Testis (tissue), 3 donors: ENCODE data around the gene LHX8. TPM values are rescaled to one million over a fixed set of nuclear protein-coding genes. Genes with fewer than 3 reads are reported as not detected.

ENCODE experiments used
- DNase-seq: peaks from one replicate; pipeline ENCODE4 v3.0.0-alpha.2; 2019
- H3K27ac ChIP-seq, 2 donors: fragments of 200-600 bp; sonication (generic); one replicate each; pipeline ENCODE4 v1.5.1; 2019
- H3K27me3 ChIP-seq: fragments of 200-600 bp; sonication (generic); one replicate; pipeline ENCODE4 v1.5.1; 2019
- H3K36me3 ChIP-seq: fragments of 200-600 bp; sonication (generic); one replicate; pipeline ENCODE4 v1.5.1; 2017; ENCODE audit warnings: low read depth; ENCODE audit errors: missing control alignments
- H3K4me1 ChIP-seq: fragments of 200-600 bp; sonication (generic); one replicate; pipeline ENCODE4 v1.5.1; 2019
- H3K4me3 ChIP-seq, 2 donors: fragments of 200-600 bp; sonication (generic); one replicate each; pipeline ENCODE4 v1.5.1; 2017 to 2019
- H3K9me3 ChIP-seq: fragments of 200-600 bp; sonication (generic); one replicate; pipeline ENCODE4 v1.5.1; 2017
- POLR2A ChIP-seq: fragments of 450-650 bp; IDR thresholded peaks from one replicate; pipeline ENCODE4 v1.6.1; 2017; ENCODE audit warnings: antibody characterized with exemption, mild to moderate bottlenecking, moderate library complexity
- WGBS, 2 donors: methylation state at CpG; one replicate each; pipeline ENCODE4 v1.1.5; 2018; 5-methylcytosine and 5-hydroxymethylcytosine counted together
- intact Hi-C: fragments of 100-400 bp; cut with DNase I; formaldehyde crosslinking; loops from one replicate; pipeline ENCODE4 v1.15.1; 2023; ENCODE audit warnings: low total_unique reads
- polyA plus RNA-seq: library from polyadenylated mRNA; stranded (reverse); fragments of 350-450 nt; fragmentation: Illumina TruSeq; extraction: RNeasy Lipid Tissue Mini Kit (QIAGEN cat#74804); gene quantifications from one replicate; pipeline ENCODE4 v1.2.3, GENCODE V29; 2014; ENCODE audit warnings: low read depth, low replicate concordance; ENCODE audit not compliant: insufficient read depth
- total RNA-seq, 2 donors: library from RNA; depleted of rRNA; stranded (reverse); fragments of >200 nt; gene quantifications; one replicate each; pipeline ENCODE4 v1.2.3, GENCODE V29; 2016
- TF ChIP-seq, protein P1 (sequence below), 3 experiments: fragments of 450-650 bp in 2 of 3; fragments of 200-600 bp in 1 of 3; sonication (generic) in 1 of 3; IDR thresholded peaks; one replicate each; pipeline ENCODE4 v1.5.1; 2016 to 2019; ENCODE audit warnings: antibody characterized with exemption in 3 of 3, mild to moderate bottlenecking in 2 of 3, moderate library complexity in 1 of 3

Gene LHX8
- total and polyA plus RNA-seq, 3 donors from 2014 or later, result 1.4 to 2.9 (median 1.7) TPM

DNA sequence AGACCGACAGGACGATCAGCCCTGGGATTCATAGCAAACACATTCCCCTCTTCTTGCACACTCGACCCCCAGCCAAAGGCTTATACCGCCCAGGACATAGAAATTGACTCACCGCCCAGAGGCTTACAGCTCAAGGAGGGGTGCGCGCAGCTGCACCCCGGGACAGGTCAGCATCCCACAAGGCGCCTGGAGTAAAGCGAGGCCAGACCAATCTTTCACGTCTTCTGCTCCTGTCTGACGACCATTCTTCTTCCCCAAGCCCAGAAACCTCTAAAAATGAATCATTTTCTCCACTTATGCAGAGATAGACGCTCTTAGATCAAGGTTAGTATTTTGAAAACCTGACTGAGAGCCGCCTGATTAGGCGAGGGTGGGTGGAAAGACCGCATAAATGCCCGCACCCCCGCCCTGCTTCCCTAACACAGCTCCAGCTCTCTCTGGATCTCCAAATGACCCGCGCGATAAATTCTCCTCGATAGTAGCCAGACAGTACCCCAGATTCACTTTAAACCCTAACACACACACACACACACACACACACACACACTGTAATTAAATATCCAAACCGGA is 1.9 kb upstream of the LHX8 start:
- 6 to 10% methylated on average over 23 of the region's 23 CpGs for WGBS, 2 donors
- no peaks in the 10 kb centered on the region for H3K4me1 ChIP-seq
- H3K36me3 ChIP-seq, result no peaks in the 10 kb centered on the region
- peaks cover 3% of the 10 kb centered on the region for H3K27me3 ChIP-seq
- H3K4me3 ChIP-seq, result no peak overlapping the region
- no peak overlapping the region for H3K27ac ChIP-seq
- H3K9me3 ChIP-seq, result no peaks in the 10 kb centered on the region
- DNase-seq, result no peak
- intact Hi-C loops, result no loop called here
- TF ChIP-seq, protein P1, sequence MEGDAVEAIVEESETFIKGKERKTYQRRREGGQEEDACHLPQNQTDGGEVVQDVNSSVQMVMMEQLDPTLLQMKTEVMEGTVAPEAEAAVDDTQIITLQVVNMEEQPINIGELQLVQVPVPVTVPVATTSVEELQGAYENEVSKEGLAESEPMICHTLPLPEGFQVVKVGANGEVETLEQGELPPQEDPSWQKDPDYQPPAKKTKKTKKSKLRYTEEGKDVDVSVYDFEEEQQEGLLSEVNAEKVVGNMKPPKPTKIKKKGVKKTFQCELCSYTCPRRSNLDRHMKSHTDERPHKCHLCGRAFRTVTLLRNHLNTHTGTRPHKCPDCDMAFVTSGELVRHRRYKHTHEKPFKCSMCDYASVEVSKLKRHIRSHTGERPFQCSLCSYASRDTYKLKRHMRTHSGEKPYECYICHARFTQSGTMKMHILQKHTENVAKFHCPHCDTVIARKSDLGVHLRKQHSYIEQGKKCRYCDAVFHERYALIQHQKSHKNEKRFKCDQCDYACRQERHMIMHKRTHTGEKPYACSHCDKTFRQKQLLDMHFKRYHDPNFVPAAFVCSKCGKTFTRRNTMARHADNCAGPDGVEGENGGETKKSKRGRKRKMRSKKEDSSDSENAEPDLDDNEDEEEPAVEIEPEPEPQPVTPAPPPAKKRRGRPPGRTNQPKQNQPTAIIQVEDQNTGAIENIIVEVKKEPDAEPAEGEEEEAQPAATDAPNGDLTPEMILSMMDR (IDR thresholded peaks at IDR 0.05), result no peak
- no peak for TF ChIP-seq POLR2A

DNA sequence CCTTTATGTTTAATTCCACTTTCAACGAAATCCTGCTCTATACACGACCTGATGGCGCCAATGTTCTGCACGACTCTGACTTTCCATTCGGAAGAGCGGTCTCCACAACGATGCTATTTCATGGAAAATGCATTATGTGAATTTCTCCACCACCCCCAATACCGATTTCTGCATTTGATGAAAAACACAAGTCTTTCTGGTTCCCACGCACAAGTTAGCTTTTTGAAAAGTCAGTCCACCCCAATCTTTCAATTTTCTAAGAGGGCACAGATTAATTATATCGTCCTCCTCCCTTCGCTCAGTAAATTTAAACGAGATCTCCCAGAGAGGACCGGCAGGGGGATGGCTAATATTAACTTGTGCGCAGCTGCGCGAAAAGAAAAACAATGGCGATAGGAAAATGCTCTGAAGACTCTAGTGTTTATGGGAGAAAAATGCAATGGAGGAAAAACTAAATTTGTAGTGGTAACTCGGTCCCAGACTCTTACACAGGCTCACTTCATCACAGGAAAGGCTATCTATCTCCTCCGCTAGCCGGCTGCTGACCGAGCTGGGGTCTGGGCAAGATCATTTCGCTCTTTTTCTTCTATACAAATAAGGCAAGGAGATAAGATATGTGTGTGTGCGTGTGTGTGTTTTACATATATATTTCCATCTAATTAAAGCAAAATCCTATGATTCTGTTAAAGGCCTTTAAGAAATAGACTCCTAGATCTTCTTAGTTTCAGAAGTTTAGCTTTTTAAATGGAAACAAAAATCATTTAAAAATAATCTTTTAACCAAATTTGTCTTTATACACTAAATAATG is 1.2 kb upstream of the LHX8 start:
- no peak for TF ChIP-seq POLR2A
- TF ChIP-seq, protein P1 (IDR thresholded peaks at IDR 0.05), result no peak
- Histone ChIP-seq H3K27ac (no peak overlapping the region), H3K4me1 (no peaks in the 10 kb centered on the region), H3K27me3 (peaks cover 3% of the 10 kb centered on the region), H3K4me3 (no peak overlapping the region), H3K36me3 (no peaks in the 10 kb centered on the region), H3K9me3 (no peaks in the 10 kb centered on the region)
- intact Hi-C loops, result no loop called here
- DNase-seq, result no peak
- 10 to 13% methylated on average over 23 of the region's 23 CpGs for WGBS, 2 donors

DNA sequence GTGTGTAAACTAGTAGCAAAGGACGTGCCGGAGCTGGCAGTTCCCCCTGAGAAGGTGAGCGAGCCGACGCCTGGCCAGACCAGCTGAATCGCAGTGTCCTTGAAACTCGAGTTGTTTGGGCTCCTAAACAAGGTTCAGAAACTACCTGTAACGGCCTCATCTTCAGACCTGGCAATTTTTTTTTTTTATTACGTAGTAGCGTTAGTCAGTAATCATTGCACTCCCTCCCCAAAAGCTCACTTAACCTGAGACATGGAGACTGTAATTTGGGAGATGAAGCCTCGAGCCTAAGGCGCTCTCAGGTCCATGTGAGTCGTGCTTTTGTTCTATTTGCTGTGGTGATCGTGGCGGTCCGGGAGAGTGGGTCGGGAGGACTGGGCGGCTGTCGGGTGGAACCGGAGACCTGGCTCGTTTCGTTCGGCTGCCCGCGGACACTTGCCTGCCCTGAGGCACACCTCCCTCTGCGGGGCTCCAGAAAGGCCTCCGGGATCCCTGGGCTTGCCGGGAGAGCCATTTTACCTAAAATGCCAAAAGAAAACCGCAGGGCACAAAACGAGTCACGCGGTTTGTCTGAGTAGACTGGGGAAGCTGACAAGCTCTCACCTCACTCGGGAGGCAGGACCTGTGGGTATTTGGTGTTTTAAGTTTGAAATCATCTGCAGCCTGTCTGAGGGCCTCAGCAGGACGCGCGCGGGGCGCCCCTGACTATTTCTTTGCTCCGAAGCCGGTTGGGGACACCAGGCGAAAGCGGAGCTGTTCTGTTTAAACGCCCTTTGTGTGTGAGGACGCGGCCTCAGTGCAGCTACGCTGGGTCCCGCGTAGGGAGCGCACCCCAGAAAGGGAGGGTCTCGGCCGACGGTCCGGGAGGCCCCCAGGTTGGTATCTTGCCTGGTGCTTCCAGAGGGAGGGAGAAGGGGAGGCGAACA is 722 bp downstream of the LHX8 start:
- H3K27ac ChIP-seq, result no peak overlapping the region
- DNase-seq, result no peak
- 2 to 3% methylated on average over 38 to 48 of the region's 54 CpGs for WGBS, 2 donors
- peaks cover 3% of the 10 kb centered on the region for H3K27me3 ChIP-seq
- H3K9me3 ChIP-seq, result no peaks in the 10 kb centered on the region
- no peaks in the 10 kb centered on the region for H3K4me1 ChIP-seq
- intact Hi-C loops, result no loop called here
- peak overlapping the region; percentile 3 to 39 for H3K4me3 ChIP-seq
- TF ChIP-seq POLR2A, result no peak
- no peaks in the 10 kb centered on the region for H3K36me3 ChIP-seq

DNA sequence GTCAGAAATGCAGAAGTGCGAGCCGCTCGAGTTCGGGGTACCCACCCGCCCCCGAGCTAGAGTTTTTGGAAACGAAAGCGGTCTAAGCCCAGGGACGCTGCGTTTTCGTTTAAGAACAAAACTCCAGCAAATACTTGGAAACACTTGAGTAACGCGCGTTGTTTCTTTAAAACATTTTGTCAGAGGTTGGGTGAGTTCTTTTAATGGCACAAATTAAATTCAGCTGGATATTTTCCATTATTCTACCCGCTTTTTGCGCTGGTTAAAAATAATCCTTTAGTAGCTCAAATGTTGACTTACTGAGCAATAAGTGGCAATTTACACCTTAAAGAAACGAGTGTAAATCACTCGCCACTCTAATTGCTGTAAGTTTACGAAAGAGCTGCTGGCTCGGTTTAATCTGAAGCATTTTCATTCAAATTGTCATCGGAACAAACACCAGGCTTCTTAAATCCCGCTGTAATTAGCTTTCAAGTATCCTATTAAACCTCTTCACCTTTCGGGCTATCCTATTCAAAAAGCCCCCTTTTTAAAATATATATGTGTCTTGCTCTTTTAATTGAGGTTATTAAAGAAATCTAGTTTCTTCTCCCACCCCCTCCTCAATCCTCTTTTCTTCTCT is 1.5 kb downstream of the LHX8 start:
- no peak for TF ChIP-seq POLR2A
- TF ChIP-seq, protein P1 (IDR thresholded peaks at IDR 0.05), result no peak

More for the DNA sequence above, 1.5 kb downstream of the LHX8 start:
- no peaks in the 10 kb centered on the region for H3K36me3 ChIP-seq
- H3K4me3 ChIP-seq, result peak overlapping the region; percentile 3 to 39
- H3K9me3 ChIP-seq, result no peaks in the 10 kb centered on the region
- H3K27ac ChIP-seq, result no peak overlapping the region
- peaks cover 3% of the 10 kb centered on the region for H3K27me3 ChIP-seq
- H3K4me1 ChIP-seq, result no peaks in the 10 kb centered on the region
- intact Hi-C loops, result no loop called here
- no peak for DNase-seq
- 7 to 9% methylated on average over 23 of the region's 23 CpGs for WGBS, 2 donors
